Vagina (tissue), 2 donors: ENCODE data around the gene ACSM5. TPM values are rescaled to one million over a fixed set of nuclear protein-coding genes. Genes with fewer than 3 reads are reported as not detected.
"Not testable (repeated sequence)": the region's sequence is repeated elsewhere in the genome, so short reads cannot be mapped to it uniquely, and the experiment has no call there.

Experiments used
- DNase-seq, 2 donors: peaks; one replicate each; pipeline ENCODE4 v3.0.0-alpha.2; 2017; ENCODE audit errors: extremely low spot score in 2 of 2
- H3K27ac ChIP-seq: fragments of 200-600 bp; sonication (generic); one replicate; pipeline ENCODE4 v1.5.1; 2019
- H3K27me3 ChIP-seq: fragments of 200-600 bp; sonication (generic); one replicate; pipeline ENCODE4 v1.5.1; 2019
- H3K36me3 ChIP-seq, 2 donors: fragments of 200-600 bp; sonication (generic); one replicate each; pipeline ENCODE4 v1.5.1; 2017 to 2019
- H3K4me1 ChIP-seq: fragments of 200-600 bp; sonication (generic); one replicate; pipeline ENCODE4 v1.5.1; 2019
- H3K4me3 ChIP-seq, 2 donors: fragments of 200-600 bp; sonication (generic); 1 replicate in 1 of 2; 2 replicates in 1 of 2; pipeline ENCODE4 v1.5.1; 2016 to 2019
- H3K9me3 ChIP-seq: fragments of 200-600 bp; sonication (generic); one replicate; pipeline ENCODE4 v1.5.1; 2019
- POLR2AphosphoS5 ChIP-seq, 2 donors: sonication (generic); formaldehyde crosslinking; IDR thresholded peaks; one replicate each; pipeline ENCODE4 v1.9.0; 2017; ENCODE audit warnings: antibody characterized with exemption in 2 of 2, mild to moderate bottlenecking in 2 of 2, low read depth in 1 of 2; ENCODE audit not compliant: insufficient read depth in 1 of 2
- intact Hi-C: fragments of 100-400 bp; cut with DNase I; formaldehyde crosslinking; loops from one replicate; pipeline ENCODE4 v1.15.1; 2023
- total RNA-seq: library from RNA; depleted of rRNA; stranded (reverse); fragments of >200 nt; gene quantifications from one replicate; pipeline ENCODE4 v1.2.3, GENCODE V29; 2016
- TF ChIP-seq, protein P1 (sequence below), 3 experiments: fragments of 450-650 bp in 2 of 3; fragments of 200-600 bp in 1 of 3; sonication (generic) in 1 of 3; IDR thresholded peaks; one replicate each; pipeline ENCODE4 v1.5.1; 2017 to 2019; ENCODE audit warnings: antibody characterized with exemption in 3 of 3, mild to moderate bottlenecking in 2 of 3, moderate library complexity in 2 of 3

Gene ACSM5
- total RNA-seq, 1 donor from 2014 or later = 2.9 TPM

DNA sequence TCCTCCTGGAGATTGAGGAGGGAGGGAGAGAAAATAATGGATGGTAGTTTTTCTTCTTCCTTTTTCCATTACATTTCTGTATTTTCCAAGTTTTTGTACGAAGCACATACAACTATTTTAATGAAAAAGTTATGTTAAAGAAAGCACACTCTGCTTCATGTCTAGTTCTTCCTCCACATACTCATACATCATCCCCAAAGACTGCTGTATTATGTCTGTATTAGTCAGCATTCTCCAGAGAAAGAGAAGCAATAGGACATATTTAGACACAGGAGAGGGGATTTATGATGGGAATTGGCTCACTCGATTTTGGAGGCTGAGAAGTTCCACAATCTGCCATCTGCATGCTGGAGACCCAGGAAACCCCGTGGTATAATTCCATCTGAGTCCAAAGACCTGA lies 31.9 kb downstream of the ACSM5 start:
- H3K4me1 ChIP-seq = peaks cover 5% of the 10 kb centered on the region
- H3K9me3 ChIP-seq = no peaks in the 10 kb centered on the region
- intact Hi-C loops = no loop called here
- no peak overlapping the region for H3K27ac ChIP-seq
- TF ChIP-seq, protein P1, sequence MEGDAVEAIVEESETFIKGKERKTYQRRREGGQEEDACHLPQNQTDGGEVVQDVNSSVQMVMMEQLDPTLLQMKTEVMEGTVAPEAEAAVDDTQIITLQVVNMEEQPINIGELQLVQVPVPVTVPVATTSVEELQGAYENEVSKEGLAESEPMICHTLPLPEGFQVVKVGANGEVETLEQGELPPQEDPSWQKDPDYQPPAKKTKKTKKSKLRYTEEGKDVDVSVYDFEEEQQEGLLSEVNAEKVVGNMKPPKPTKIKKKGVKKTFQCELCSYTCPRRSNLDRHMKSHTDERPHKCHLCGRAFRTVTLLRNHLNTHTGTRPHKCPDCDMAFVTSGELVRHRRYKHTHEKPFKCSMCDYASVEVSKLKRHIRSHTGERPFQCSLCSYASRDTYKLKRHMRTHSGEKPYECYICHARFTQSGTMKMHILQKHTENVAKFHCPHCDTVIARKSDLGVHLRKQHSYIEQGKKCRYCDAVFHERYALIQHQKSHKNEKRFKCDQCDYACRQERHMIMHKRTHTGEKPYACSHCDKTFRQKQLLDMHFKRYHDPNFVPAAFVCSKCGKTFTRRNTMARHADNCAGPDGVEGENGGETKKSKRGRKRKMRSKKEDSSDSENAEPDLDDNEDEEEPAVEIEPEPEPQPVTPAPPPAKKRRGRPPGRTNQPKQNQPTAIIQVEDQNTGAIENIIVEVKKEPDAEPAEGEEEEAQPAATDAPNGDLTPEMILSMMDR (IDR thresholded peaks at IDR 0.05) = no peak
- TF ChIP-seq POLR2AphosphoS5 (IDR thresholded peaks at IDR 0.05; ENCODE audit: insufficient read depth in 1 of 2, low read depth in 1 of 2) = no peak
- DNase-seq = no peak
- no peaks in the 10 kb centered on the region for H3K36me3 ChIP-seq
- no peaks in the 10 kb centered on the region for H3K27me3 ChIP-seq
- no peak overlapping the region for H3K4me3 ChIP-seq

DNA sequence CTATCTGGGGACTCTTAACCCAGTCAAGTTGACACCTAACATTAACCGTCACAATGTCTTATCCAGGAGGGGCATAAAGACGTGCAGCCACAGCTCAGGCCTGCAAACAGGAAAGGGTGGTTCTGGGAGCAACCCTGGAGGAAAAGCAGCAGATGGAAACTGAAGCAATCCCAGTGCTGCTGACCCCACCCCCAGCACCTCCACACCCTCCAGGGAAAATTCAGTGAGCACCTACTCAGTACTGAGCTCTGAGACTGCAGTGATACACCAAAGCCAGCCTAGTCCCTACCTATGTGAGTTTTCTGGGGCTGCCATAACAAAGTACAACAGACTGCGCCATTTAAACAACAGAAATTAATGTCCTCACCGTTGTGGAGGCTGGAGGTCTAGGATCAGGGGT lies 32.5 kb downstream of the ACSM5 start:
- H3K4me3 ChIP-seq, H3K36me3 ChIP-seq, H3K9me3 ChIP-seq, DNase-seq, H3K4me1 ChIP-seq, H3K27ac ChIP-seq, H3K27me3 ChIP-seq, intact Hi-C loops: not testable (repeated sequence)

DNA sequence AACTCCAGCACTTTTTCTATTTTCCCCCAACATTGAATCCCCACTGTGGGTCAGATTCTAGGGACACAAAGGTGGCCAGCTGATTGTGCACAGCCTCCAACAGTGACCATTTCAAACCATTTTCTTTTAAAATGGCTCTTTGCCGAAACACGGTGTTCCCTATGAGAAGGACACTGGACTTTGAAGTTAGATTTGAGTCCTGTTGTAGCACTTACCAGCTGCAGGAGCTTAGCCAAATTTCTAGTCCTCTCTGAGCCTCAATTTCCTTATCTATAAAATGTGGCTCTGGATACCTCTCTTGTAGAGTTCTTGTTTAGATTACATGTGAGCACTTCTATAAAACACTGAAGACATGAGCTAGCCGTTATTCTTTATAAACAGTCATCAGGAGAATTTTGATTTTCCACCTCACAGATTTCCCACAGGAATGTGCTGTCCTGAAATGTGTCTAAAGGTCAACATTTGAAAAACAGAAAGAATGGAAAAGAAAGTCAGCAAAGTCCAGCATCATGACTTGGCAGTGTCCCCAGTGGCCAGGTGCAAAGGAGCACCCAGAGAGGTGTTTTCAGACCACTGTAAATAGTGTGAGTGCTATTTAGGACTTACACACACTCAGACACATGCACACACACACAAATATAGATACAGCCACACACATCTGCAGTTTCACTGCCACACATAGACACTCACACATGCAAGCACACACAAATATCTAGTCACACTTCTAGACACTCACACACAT lies 37.5 kb downstream of the ACSM5 start:
- H3K27me3 ChIP-seq, DNase-seq, H3K9me3 ChIP-seq, H3K27ac ChIP-seq, H3K4me1 ChIP-seq, intact Hi-C loops, H3K4me3 ChIP-seq, H3K36me3 ChIP-seq: not testable (repeated sequence)

DNA sequence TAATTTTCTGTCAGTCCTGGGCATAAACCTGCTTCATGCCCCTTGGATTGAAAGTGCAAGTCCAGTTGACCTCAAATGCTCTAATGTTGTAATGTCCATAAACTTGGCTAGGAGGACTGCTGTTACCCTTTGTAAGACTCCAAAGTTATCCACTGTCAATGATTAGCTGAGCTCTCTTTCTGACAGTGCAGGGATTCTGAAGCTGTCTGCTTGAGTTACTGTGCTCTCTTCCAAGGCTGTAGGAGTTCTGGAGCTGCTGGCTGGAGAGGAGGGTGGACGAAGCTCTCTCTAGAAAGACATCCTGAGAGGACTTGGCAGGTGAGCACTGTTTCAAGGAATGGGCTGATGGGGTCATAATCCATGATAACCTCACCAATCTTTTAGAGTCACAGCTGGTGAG lies 42.0 kb downstream of the ACSM5 start, which contains the start of gene ACSM2A:
TSS of gene ACSM2A (plus strand) at position 158 of the 400 bp plus-strand sequence. CDS start 8,594 bp downstream, outside the sequence.
- H3K36me3 ChIP-seq, H3K9me3 ChIP-seq, H3K27me3 ChIP-seq, H3K27ac ChIP-seq, H3K4me1 ChIP-seq, H3K4me3 ChIP-seq, DNase-seq, intact Hi-C loops: not testable (repeated sequence)

DNA sequence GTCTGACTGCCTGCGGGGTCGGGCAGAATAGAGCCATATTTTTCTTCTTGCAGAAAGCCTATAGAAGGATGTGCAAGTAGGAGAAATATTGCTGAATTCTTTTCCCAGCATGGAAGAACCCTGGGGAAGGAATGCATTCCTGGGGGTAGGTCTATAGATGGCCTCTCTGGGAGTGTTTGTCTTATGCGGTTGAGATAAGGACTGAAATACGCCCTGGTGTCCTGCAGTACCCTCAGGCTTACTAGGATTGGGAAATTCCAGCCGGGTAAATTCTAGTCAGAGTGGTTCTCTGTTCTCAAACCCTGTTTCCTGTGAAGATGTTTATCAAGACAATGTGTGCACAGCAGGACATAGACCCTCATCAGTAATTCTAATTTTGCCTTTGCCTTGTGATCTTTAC lies 44.3 kb downstream of the ACSM5 start:
- H3K4me3 ChIP-seq, intact Hi-C loops, H3K27me3 ChIP-seq, H3K36me3 ChIP-seq, H3K4me1 ChIP-seq, H3K9me3 ChIP-seq, H3K27ac ChIP-seq, DNase-seq: not testable (repeated sequence)

DNA sequence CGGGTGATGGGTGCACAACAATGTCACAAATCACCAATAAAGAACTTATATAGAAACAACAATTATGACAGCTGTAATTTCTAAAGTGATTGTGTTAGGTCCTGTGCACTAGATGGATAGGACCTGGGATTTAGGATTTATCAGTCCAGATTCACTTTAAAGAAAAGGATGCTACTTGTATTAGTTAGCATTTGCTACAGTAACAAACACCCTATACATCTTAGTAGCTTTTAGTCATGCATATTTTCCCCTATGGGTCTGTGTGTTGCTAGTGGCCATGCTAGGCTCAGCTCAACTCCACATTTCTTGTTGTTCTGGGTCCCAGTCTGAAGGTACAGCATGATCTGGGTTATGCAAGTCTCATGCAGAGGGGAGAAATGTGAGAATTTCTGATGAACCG lies 49.9 kb downstream of the ACSM5 start:
- H3K4me1 ChIP-seq, H3K9me3 ChIP-seq, H3K36me3 ChIP-seq, H3K27ac ChIP-seq, intact Hi-C loops, H3K4me3 ChIP-seq, DNase-seq, H3K27me3 ChIP-seq: not testable (repeated sequence)

DNA sequence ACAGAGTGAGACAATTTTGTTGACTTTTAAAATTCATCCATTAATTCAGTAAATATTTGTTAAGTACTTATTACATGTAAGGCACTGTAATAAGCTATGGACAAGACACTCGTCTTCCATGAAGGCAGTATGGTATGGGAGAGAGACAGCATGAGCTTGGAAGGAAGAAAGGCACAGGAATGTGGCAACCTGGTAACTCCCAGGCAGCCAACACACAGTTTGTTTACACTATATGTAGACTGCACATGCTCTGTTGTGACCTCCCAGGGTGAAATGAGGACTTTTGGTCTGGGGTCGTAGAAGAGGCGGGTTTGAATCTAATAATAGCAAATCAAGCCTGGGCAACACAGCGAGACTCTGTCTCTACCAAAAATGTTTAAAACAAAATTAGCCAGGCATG lies 51.0 kb downstream of the ACSM5 start:
- H3K27me3 ChIP-seq, H3K4me3 ChIP-seq, H3K4me1 ChIP-seq, intact Hi-C loops, H3K9me3 ChIP-seq, DNase-seq, H3K36me3 ChIP-seq, H3K27ac ChIP-seq: not testable (repeated sequence)

DNA sequence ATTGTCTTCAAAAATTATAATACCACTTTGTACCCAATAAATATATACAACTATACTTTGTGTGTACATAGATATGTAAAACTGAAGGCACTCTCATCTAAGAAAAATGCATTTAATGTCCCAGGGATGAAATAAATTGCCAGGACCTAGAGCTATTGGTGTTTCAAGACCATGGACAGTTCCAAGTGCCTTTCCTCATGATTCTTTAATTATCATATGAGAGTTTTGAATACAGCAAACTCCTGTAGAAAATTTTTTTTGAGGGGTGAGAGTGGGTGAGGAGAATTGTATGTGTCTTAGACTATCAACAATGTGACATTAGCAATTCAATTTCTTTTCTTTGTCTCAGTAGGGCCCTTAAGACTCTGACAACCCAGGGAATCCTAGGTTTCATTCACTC lies 59.6 kb downstream of the ACSM5 start:
- not testable (repeated sequence) for H3K36me3 ChIP-seq

DNA sequence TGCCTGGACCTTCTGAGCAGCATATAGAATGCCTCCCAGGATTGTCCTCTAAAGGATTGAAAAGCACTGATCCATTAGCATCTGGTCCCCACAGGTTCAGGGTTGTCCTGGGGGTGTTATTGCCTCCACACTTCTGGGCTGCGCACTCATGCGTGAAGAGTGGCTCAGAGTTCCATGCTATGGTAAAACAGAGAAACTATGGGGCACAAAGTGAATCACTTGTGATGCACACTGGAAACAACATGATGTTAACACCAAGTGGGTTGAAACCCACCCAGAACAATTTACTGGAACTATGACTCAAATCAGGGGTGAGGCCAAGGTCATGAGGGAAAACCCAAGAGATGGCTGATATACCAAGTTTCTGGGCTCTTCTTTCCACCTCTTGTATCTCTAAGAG lies 60.6 kb downstream of the ACSM5 start:
- intact Hi-C loops, H3K4me3 ChIP-seq, H3K36me3 ChIP-seq, H3K4me1 ChIP-seq, H3K27me3 ChIP-seq, DNase-seq, H3K9me3 ChIP-seq, H3K27ac ChIP-seq: not testable (repeated sequence)

More for the DNA sequence above, 59.6 kb downstream of the ACSM5 start:
- H3K27me3 ChIP-seq, H3K4me3 ChIP-seq, intact Hi-C loops, H3K9me3 ChIP-seq, DNase-seq, H3K27ac ChIP-seq, H3K4me1 ChIP-seq: not testable (repeated sequence)

DNA sequence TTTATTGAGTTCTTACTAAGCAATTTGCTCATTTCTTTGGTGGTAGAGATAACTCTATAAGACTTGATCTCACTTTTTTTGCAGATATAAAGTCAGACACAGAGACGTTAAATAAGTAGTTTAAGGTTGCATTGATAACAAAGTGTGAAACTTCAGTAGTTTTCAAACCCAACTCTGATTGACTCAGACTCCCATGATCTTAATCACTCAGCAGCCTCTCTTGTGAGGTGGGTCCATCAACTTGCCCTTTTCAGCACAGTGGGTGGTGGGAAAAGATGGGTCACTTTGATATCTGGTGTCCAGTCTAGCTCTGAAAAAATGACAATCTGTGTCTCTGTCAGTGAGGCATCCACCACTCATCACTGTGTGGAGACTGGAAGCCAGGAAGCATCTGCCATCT lies 61.4 kb downstream of the ACSM5 start:
- H3K9me3 ChIP-seq, H3K4me1 ChIP-seq, DNase-seq, intact Hi-C loops, H3K36me3 ChIP-seq, H3K27ac ChIP-seq, H3K27me3 ChIP-seq, H3K4me3 ChIP-seq: not testable (repeated sequence)

DNA sequence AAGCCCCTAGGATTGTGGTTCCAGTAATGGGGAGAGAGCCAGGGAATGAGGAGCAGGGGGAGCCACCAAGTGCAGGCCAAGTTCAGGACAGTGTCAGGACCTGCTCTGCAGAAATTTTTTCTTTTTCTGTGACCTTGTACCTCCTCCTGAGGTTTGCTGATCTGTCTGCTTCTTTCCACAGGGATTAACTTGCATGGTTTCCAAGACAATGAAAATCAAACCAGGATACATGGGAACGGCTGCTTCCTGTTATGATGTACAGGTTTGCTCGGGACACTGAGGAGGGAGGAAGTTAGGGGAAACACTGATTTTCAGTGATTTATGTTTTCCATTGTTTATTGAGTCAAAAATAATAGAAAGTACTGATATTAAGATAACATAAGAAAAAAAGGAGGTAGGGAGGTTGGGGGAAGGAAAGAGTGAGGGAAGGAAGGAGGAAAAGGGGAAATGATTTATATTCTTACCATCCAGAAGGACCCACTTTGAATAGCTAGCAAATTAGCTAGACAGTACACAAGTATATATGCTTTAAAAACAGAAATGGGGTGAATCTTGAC lies 67.9 kb downstream of the ACSM5 start:
- intact Hi-C loops, H3K4me1 ChIP-seq, H3K27ac ChIP-seq, H3K4me3 ChIP-seq, H3K9me3 ChIP-seq, DNase-seq, H3K27me3 ChIP-seq, H3K36me3 ChIP-seq: not testable (repeated sequence)

DNA sequence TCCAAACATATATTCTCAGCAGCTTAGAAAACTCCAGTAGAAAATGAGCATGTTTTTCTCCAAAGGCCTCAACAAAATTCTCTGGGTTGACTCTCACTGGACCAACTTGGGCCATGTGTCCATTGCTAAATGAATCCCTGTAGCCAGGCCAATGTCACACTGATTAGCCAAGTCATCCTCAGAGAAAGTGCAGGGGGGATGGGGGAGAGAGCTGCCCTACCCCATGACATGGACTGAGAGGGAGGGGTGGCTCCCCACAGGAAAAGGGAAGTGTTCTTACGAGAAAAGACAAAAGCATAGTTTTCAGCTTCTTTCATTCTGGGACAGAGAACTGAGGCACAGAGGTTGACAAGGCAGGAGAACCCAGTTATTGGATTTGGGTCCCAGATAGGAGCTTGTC lies 74.7 kb downstream of the ACSM5 start:
- H3K36me3 ChIP-seq, intact Hi-C loops, H3K4me1 ChIP-seq, DNase-seq, H3K4me3 ChIP-seq, H3K27me3 ChIP-seq, H3K27ac ChIP-seq, H3K9me3 ChIP-seq: not testable (repeated sequence)
